A549 treated with AZD2906 at 1 μM for 4 hours (cell line): ENCODE measurements around the gene KIF4A. TPM values are rescaled to one million over a fixed set of nuclear protein-coding genes. Genes with fewer than 3 reads are reported as not detected.

ENCODE experiments used
- total RNA-seq: library from RNA; stranded (reverse); fragments of 200-300 nt; extraction: Qiagen RNA extraction; gene quantifications from 5 replicates; pipeline ENCODE4 v1.2.3, GENCODE V29; 2022

KIF4A gene, protein sequence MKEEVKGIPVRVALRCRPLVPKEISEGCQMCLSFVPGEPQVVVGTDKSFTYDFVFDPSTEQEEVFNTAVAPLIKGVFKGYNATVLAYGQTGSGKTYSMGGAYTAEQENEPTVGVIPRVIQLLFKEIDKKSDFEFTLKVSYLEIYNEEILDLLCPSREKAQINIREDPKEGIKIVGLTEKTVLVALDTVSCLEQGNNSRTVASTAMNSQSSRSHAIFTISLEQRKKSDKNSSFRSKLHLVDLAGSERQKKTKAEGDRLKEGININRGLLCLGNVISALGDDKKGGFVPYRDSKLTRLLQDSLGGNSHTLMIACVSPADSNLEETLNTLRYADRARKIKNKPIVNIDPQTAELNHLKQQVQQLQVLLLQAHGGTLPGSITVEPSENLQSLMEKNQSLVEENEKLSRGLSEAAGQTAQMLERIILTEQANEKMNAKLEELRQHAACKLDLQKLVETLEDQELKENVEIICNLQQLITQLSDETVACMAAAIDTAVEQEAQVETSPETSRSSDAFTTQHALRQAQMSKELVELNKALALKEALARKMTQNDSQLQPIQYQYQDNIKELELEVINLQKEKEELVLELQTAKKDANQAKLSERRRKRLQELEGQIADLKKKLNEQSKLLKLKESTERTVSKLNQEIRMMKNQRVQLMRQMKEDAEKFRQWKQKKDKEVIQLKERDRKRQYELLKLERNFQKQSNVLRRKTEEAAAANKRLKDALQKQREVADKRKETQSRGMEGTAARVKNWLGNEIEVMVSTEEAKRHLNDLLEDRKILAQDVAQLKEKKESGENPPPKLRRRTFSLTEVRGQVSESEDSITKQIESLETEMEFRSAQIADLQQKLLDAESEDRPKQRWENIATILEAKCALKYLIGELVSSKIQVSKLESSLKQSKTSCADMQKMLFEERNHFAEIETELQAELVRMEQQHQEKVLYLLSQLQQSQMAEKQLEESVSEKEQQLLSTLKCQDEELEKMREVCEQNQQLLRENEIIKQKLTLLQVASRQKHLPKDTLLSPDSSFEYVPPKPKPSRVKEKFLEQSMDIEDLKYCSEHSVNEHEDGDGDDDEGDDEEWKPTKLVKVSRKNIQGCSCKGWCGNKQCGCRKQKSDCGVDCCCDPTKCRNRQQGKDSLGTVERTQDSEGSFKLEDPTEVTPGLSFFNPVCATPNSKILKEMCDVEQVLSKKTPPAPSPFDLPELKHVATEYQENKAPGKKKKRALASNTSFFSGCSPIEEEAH
- total RNA-seq, result 24.0 to 28.4 TPM (median 26.4 TPM) in 5 replicates

GRCh38 chrX:70289793-70290770 is at the start of gene KIF4A, which contains the start of gene PDZD11:
Gene KIF4A, plus strand, starts transcription at chrX:70290104. Its CDS starts 355 bp downstream, at chrX:70290459.
Gene PDZD11, minus strand, starts transcription at chrX:70289927. Its CDS starts 586 bp downstream, at chrX:70289341.

GRCh38 chrX:70260104-70260503 is 29.8 kb upstream of the KIF4A start, which contains the start of gene P2RY4:
Gene P2RY4, minus strand, starts transcription at chrX:70260204. Its CDS starts 580 bp downstream, at chrX:70259624.

DNA sequence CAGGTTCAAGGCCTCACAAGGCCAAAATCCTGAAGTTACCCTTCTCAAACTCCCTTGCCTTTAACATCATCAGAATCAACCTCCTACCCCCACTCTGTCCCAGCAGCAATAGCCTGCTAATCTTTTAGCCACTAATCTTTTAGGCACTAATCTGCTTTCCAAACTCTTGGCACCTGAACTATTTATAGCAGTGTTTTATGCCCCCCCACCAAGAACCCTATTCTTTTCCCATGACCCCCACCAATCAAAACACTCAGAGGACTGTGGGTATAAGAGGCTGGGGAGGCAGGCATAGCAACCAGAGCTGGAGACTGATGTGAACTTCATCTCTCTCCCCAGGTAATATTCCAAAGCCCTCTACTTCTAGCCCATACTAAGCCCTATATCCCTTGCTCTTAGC is 21.9 kb upstream of the KIF4A start, which contains the start of gene ARR3:
Gene ARR3, plus strand, starts transcription at position 301 of the 400 bp plus-strand sequence. CDS start 1,052 bp downstream, outside the sequence.

DNA sequence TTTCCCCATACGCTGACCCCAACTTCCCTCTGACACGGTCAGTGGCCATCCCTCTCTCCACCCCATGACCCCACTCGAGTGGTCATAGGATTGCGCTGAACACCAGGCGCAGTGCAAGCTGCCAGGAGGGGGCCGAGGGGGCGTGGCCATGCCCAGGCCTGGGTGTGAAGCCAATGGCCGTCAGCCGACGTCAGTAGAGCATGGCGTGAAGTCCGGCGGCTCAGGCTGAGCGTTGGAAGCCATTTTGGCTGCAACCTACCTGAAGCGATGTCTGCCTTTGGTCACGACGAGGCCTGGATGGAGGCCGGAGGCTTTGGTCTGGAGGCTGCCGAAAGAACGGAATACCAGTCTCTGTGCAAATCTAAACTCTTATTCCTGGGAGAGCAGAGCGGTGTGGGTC is 8.0 kb upstream of the KIF4A start, which contains the start of gene RAB41:
Gene RAB41, plus strand, starts transcription at position 222 of the 400 bp plus-strand sequence. Its CDS starts 46 bp downstream, at position 268.

GRCh38 chrX:70422851-70423341 is 133.0 kb downstream of the KIF4A start, which contains the start of gene GDPD2:
Gene GDPD2, plus strand, starts transcription at chrX:70423314. Its CDS starts 1,671 bp downstream, at chrX:70424985.

GRCh38 chrX:70444326-70444945 is 154.5 kb downstream of the KIF4A start, which contains the start of gene DLG3:
Gene DLG3, plus strand, starts transcription at chrX:70444835. Its CDS starts 367 bp downstream, at chrX:70445202.

Other genes with a start within 250 kb of the KIF4A start
- not detected in 5 replicates for gene AWAT2, start 240.2 kb upstream of the KIF4A start, total RNA-seq
- not detected in 5 replicates for gene OTUD6A, start 227.6 kb upstream of the KIF4A start, total RNA-seq
- 58.6 to 71.2 TPM (median 66.0 TPM) in 5 replicates for gene IGBP1, start 156.7 kb upstream of the KIF4A start, total RNA-seq
- not detected in 5 replicates for gene DGAT2L6, start 112.6 kb upstream of the KIF4A start, total RNA-seq
- not detected in 5 replicates for gene AWAT1, start 55.4 kb upstream of the KIF4A start, total RNA-seq
- 0.05 TPM in 1 of 5 replicates, not detected in the others for gene P2RY4, start 29.9 kb upstream of the KIF4A start, total RNA-seq
- not detected in 5 replicates for gene ARR3, start 21.8 kb upstream of the KIF4A start, total RNA-seq
- not detected in 5 replicates for gene RAB41, start 7.9 kb upstream of the KIF4A start, total RNA-seq
- 88.9 to 109 TPM (median 91.0 TPM) in 5 replicates for gene PDZD11, start 177 bp upstream of the KIF4A start, total RNA-seq
- gene GDPD2, start 133.2 kb downstream of the KIF4A start, total RNA-seq, result 0.03 to 0.10 TPM (median 0.05 TPM) in 3 of 5 replicates, not detected in the others
- 4.7 to 7.2 TPM (median 6.5 TPM) in 5 replicates for gene DLG3, start 154.7 kb downstream of the KIF4A start, total RNA-seq